H54 (cell line): Measurements from ENCODE around the gene ASCL5.
A peak's percentile ranks its signal among the peaks of the same experiment; 100 is the strongest.

ENCODE experiments used
- DNase-seq: peaks from one replicate; pipeline ENCODE4 v3.0.0; 2011; ENCODE audit warnings: low spot score, mixed read lengths; ENCODE audit not compliant: insufficient read length
- FAIRE-seq: peaks from 3 replicates; lab custom pipeline; 2011; peaks lifted over from hg19 to GRCh38; lab: Jason Lieb, UNC
- POLR2A ChIP-seq: IDR thresholded peaks from 2 replicates; pipeline ENCODE4 v1.6.1; 2011; ENCODE audit warnings: low read depth, mild to moderate bottlenecking, low read length

ASCL5 gene

DNA sequence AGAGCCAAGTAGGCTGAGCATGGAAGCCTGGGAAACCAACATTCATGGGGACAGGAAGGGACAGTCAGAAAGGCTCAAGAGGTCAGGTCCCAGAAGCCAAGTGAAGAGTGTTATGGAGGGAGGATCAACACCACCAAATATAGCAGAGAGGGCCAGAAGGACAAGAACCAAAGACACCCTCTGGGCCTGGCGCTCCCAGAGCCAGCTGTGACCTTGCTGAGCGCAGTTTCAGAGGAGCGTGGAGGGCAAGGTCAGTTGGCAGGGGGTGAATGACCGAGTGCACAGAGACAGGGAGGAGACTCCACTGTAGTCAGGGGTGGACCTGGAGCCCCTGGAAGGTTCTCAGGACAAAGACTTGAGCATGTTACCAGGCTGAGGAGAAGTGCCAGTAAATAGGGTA is 4.4 kb upstream of the ASCL5 start:
- no peak for DNase-seq
- TF ChIP-seq POLR2A, result no peak
- no peak for FAIRE-seq

GRCh38 chr1:201128962-201129361 is 2.0 kb upstream of the ASCL5 start:
- no peak for DNase-seq
- TF ChIP-seq POLR2A, result no peak
- no peak for FAIRE-seq

- TF ChIP-seq POLR2A, result no peak
- DNase-seq, result no peak
- no peak for FAIRE-seq
Observed at GRCh38 chr1:201128476-201128875, 1.5 kb upstream of the ASCL5 start.

GRCh38 chr1:201127755-201128455 is 921 bp upstream of the ASCL5 start:
- no peak for TF ChIP-seq POLR2A
- DNase-seq (no peak), FAIRE-seq (no peak)

DNA sequence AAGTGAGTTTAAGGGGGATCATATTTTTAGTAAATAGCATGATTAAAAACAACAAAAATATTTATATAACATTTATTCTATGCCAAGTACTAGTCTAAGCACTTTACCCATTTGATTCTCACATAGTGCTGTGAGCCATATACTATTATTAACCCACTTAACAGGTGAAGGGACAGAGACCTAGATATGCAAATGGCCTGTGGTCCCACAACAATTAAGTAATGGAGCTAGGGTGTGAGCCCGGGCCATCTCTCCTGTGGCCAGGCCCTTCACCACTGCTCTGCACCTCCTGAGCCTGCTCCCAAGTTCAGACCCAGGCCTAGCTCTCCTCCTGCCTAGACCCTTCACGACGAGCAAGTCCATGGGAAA is 537 bp downstream of the ASCL5 start:
- no peak for TF ChIP-seq POLR2A
- DNase-seq (no peak), FAIRE-seq (no peak)

- FAIRE-seq (no peak), DNase-seq (no peak)
- TF ChIP-seq POLR2A, result no peak
Observed at GRCh38 chr1:201125800-201126199, 1.2 kb downstream of the ASCL5 start.

- no peak for FAIRE-seq
- TF ChIP-seq POLR2A, result no peak
- DNase-seq, result no peak
Observed at GRCh38 chr1:201125019-201125418, 2.0 kb downstream of the ASCL5 start.

GRCh38 chr1:201123866-201124265 is 3.1 kb downstream of the ASCL5 start:
- no peak for TF ChIP-seq POLR2A
- FAIRE-seq (no peak), DNase-seq (no peak)

DNA sequence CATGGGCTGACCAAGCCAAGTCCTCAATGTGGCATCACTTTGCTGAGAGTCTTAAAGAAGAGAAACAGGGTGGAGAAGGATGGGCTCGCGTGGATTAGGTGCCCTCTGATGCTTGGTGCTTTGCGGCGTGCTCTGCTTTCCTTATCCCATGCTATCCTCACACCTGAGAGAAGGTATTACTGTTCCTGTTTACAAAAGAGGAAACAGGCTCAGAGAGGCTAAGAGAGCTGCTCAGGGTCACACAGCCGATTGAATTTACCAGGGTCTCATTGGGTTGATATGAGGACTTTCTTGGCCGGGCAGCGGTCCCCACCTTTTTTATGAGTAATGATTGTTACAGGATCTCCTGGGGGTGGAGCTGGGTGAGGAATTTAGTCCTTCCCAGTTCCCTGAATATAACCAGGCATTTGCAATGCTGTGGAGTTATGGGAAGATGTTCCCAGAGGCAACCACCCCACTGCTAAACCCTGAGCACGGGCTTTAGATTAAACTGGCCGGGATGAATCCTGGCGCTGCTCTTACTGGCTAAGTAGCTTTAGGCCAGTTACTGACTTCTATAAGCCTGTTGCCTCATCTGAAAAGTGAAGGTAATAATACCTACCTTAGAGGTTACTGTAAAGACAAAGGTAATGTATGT is 4.5 kb downstream of the ASCL5 start:
- DNase-seq, result no peak
- FAIRE-seq, result no peak
- no peak for TF ChIP-seq POLR2A

- peak; percentile 82 for DNase-seq
- no peak for FAIRE-seq
- TF ChIP-seq POLR2A, result no peak
Observed at GRCh38 chr1:201119206-201120197, 7.5 kb downstream of the ASCL5 start.

- no peak for TF ChIP-seq POLR2A
- no peak for DNase-seq
- FAIRE-seq, result no peak
Observed at GRCh38 chr1:201116091-201116490, 10.9 kb downstream of the ASCL5 start.

DNA sequence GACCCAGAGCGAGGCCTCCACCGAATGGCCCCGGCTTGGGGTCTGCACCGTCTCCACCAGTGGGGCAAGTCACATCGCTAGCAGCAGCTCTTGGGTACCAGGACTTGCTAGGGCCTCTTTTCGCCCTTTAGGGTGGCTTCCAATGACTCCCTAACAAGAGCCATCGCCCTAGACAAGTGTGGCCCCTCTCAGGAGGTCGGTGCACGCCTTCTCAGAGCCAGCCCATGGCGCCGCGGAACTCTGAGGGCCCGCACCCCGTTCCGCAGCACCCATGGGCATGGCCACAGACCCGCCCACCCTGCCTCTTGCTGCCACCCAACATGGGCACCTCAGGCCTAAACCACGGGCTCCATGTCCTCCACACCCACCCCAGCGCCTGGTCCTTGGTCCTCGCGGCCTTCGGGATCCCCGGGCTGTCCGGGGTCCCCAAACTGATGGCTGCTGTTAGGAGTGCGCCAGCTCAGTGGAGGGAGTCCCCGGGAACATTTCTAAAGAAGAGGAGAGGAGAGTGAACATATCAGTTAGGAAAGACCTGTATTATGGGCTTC is 11.5 kb downstream of the ASCL5 start:
- TF ChIP-seq POLR2A, result no peak
- FAIRE-seq (no peak), DNase-seq (no peak)

DNA sequence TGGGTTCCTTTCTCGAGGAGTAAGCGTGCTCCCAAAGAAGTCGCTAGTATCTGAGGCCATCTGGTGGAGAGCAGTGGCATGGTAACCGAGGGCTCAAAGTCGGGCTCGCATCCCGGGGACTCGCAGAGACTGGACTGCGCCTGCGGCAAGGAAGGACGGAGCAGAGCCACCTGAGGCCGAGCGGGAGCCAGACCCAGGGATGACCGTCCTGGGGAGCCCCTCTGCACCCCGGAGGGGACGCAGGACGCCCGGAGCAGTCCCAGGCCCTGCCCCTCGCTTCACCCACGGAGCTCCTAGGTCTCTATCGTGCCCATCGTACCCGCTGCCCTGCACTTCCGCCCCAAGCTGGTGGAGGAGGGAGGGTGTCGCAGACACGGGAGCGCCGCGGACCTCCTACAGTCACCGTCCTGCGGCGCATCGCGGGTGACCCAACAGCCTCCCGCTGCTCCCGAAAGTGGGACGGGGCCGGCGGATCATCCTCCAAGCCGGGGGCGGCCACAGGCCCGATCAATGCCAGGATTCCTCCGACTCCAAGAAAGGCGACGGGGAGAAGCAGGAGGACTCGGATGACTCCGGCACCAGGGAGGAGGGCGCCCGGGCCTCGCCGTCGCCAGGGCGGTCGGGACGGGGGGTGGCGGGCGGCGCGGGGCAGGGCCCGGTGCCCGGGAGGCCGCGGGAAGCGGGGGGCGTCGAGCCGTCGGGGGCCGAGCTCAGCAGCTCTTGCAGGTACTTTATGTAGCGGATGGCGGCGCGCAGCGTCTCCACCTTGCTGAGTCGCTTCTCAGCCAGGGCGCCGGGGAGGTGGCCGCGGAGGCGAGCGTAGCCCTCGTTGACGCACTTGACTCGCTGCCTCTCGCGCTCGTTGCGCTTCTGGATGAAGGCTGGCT is 12.5 kb downstream of the ASCL5 start:
- DNase-seq (peak; percentile 99), FAIRE-seq (peak; percentile 58)
- TF ChIP-seq POLR2A, result peak; percentile 33
